H54 (cell line): ENCODE data around the gene FGFBP1.

Experiments
- DNase-seq: peaks from one replicate; pipeline ENCODE4 v3.0.0; 2011; ENCODE audit warnings: low spot score, mixed read lengths; ENCODE audit not compliant: insufficient read length
- FAIRE-seq: peaks from 3 replicates; lab custom pipeline; 2011; peaks lifted over from hg19 to GRCh38; lab: Jason Lieb, UNC
- POLR2A ChIP-seq: IDR thresholded peaks from 2 replicates; pipeline ENCODE4 v1.6.1; 2011; ENCODE audit warnings: low read depth, mild to moderate bottlenecking, low read length

Gene FGFBP1

DNA sequence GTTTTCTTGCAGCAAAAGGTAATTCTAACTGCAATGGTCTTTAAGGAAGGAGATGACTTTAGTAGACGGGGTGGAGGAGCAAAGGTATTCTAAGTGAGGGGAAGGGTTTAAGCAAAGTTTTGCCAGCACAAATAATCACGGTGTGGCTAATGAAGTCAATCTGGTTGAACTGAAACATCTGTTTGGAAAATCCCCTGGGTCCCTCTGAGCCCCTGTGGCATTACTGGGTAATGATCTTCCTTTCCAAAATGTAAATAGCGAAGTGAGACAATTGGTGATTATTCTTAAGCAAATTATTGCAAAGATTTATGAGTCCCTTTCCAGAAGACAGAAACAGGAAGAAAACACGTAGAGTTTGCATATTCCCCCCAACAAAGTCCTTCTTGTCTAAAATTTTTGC is 47.2 kb downstream of the FGFBP1 start:
- no peak for TF ChIP-seq POLR2A
- FAIRE-seq (no peak), DNase-seq (no peak)

DNA sequence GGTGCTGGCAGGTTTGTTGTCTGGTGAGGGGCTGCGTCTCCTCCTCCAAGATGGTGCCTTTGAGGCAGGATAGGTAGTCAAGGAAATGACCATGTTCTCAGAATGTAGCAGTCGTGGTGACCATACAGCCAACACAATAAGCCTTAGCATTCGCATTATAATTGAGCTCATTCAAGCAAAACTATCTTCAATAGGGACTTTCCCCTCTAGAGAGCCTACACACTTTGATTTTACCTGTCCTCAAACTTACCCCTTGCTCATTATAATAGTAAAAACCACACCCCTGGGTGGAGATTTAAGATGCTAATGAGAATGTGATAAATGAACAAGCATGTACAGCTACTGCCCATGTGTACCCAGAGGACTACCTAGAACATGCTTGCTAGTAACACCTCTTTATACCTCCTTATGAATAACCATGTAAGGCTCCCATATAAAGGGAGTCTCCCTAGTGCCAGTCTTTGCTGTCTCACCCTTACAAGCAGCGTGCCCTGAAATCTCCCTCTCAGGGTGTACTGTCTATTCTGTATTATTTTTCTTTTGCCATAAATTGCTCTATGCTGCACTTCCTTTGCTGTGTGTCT is 48.2 kb downstream of the FGFBP1 start:
- no peak for DNase-seq
- TF ChIP-seq POLR2A: no peak
- FAIRE-seq: no peak

DNA sequence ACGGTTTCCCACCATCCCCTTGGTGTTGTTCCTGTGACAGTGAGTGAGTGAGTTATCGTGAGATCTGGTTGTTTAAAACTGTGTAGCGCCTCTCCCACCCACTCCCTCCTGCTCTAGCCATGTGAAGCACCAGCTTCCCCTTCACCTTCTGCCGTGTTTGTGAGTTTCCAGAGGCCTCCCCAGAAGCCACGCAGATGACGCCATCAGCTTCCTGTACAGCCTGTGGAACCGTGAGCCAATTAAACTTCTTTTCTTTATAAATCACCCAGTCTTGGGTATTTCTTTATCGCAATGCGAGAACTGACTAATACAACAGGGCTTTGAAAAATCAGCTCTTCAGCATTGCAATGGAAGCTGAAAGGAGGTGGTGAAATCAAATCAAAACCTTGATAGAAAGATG is 50.0 kb downstream of the FGFBP1 start:
- DNase-seq: no peak
- no peak for FAIRE-seq
- no peak for TF ChIP-seq POLR2A
